K562 (cell line): ENCODE measurements around the gene DEF6. TPM values are rescaled to one million over a fixed set of nuclear protein-coding genes. Genes with fewer than 3 reads are reported as not detected.
A peak's percentile ranks its signal among the peaks of the same experiment; 100 is the strongest.

ENCODE experiments used
- ARID2 ChIP-seq: fragments of 450-650 bp; IDR thresholded peaks from 2 replicates; pipeline ENCODE4 v1.6.1; 2017; ENCODE audit warnings: antibody characterized with exemption, mild to moderate bottlenecking
- CC2D1A ChIP-seq: fragments of 450-650 bp; IDR thresholded peaks from 2 replicates; pipeline ENCODE4 v1.6.1; 2017; ENCODE audit warnings: mild to moderate bottlenecking
- CGGBP1 ChIP-seq: fragments of 250-450 bp; sonication (Bioruptor Pico); IDR thresholded peaks from 2 replicates; pipeline ENCODE4 v1.9.0; 2021; ENCODE audit warnings: mild to moderate bottlenecking
- CREB3L1 ChIP-seq: fragments of 450-650 bp; IDR thresholded peaks from 2 replicates; pipeline ENCODE4 v1.6.1; 2014; ENCODE audit warnings: low read depth, mild to moderate bottlenecking, moderate library complexity, borderline replicate concordance
- EGR1 ChIP-seq: fragments of 450-650 bp; conservative IDR thresholded peaks from 2 replicates; pipeline ENCODE4 v1.6.1; 2017; ENCODE audit warnings: mild to moderate bottlenecking
- EHMT2 ChIP-seq: fragments of 450-650 bp; IDR thresholded peaks from 2 replicates; pipeline ENCODE4 v1.6.1; 2018; ENCODE audit warnings: antibody characterized with exemption
- FOS ChIP-seq: IDR thresholded peaks from 3 replicates; pipeline ENCODE4 v1.6.1; 2011; ENCODE audit not compliant: insufficient read length; ENCODE audit errors: extremely low read depth
- FOXA1 ChIP-seq: fragments of 450-650 bp; IDR thresholded peaks from 2 replicates; pipeline ENCODE4 v1.6.1; 2016; ENCODE audit warnings: mild to moderate bottlenecking, borderline replicate concordance
- FOXP1 ChIP-seq: sonication (generic); formaldehyde crosslinking; IDR thresholded peaks from 2 replicates; pipeline ENCODE4 v1.8.0; 2022; ENCODE audit warnings: mild to moderate bottlenecking, missing genetic modification reagents
- GABPA ChIP-seq: fragments of 200-800 bp; sonication (Bioruptor generic); conservative IDR thresholded peaks from 2 replicates; pipeline ENCODE4 v1.6.1; 2016; ENCODE audit warnings: low read depth, missing genetic modification characterization, missing compliant biosample characterization
- HNRNPK ChIP-seq: fragments of 200-400 bp; formaldehyde crosslinking; IDR thresholded peaks from one replicate; pipeline ENCODE4 v1.6.1; 2018; ENCODE audit warnings: mild to moderate bottlenecking, low read depth, low read length; ENCODE audit not compliant: poor library complexity, severe bottlenecking
- ILF3 ChIP-seq: fragments of 450-650 bp; IDR thresholded peaks from 2 replicates; pipeline ENCODE4 v1.6.1; 2018; ENCODE audit warnings: antibody characterized with exemption, mild to moderate bottlenecking, moderate library complexity, borderline replicate concordance
- KDM2B ChIP-seq: fragments of 250-450 bp; sonication (Bioruptor Pico); IDR thresholded peaks from 2 replicates; pipeline ENCODE4 v1.8.0; 2021; ENCODE audit warnings: mild to moderate bottlenecking, moderate library complexity
- L3MBTL2 ChIP-seq: fragments of 450-650 bp; IDR thresholded peaks from 2 replicates; pipeline ENCODE4 v1.6.1; 2016; ENCODE audit warnings: mild to moderate bottlenecking, moderate library complexity
- MYNN ChIP-seq, 2 experiments: sonication (generic); formaldehyde crosslinking in 1 of 2; IDR thresholded peaks; 2 replicates each; pipeline versions ENCODE4 v1.5.0 to v1.6.1; 2016 to 2020; ENCODE audit warnings: antibody characterized with exemption in 1 of 2, missing genetic modification reagents in 1 of 2
- PHF8 ChIP-seq: fragments of 200-600 bp; sonication (generic); IDR thresholded peaks from 2 replicates; pipeline ENCODE4 v1.6.1; 2012; ENCODE audit warnings: mixed run types, mild to moderate bottlenecking, inconsistent platforms, low read length, moderate library complexity, borderline replicate concordance
- SMAD4 ChIP-seq: fragments of 250-450 bp; sonication (Bioruptor Pico); conservative IDR thresholded peaks from 2 replicates; pipeline ENCODE4 v1.8.0; 2021; ENCODE audit warnings: inconsistent platforms, mild to moderate bottlenecking, moderate library complexity
- SP1 ChIP-seq: sonication (generic); formaldehyde crosslinking; IDR thresholded peaks from 2 replicates; pipeline ENCODE4 v1.8.1; 2022; ENCODE audit warnings: mild to moderate bottlenecking, missing genetic modification reagents
- STAG1 ChIP-seq: sonication (generic); formaldehyde crosslinking; IDR thresholded peaks from 2 replicates; pipeline ENCODE4 v1.5.0; 2020; ENCODE audit warnings: missing genetic modification reagents, borderline replicate concordance
- SUPT5H ChIP-seq: fragments of 450-650 bp; IDR thresholded peaks from 2 replicates; pipeline ENCODE4 v1.6.1; 2016
- VEZF1 ChIP-seq: fragments of 200-800 bp; sonication (Bioruptor generic); IDR thresholded peaks from 2 replicates; pipeline ENCODE4 v1.6.1; 2017; ENCODE audit warnings: missing genetic modification characterization, missing compliant biosample characterization
- ZBTB1 ChIP-seq: sonication (generic); formaldehyde crosslinking; IDR thresholded peaks from 2 replicates; pipeline ENCODE4 v1.8.1; 2023; ENCODE audit warnings: missing genetic modification reagents, low read depth, mild to moderate bottlenecking, borderline replicate concordance
- ZNF263 ChIP-seq: sonication (generic); formaldehyde crosslinking; IDR thresholded peaks from 2 replicates; pipeline ENCODE4 v1.8.0; 2022; ENCODE audit warnings: mild to moderate bottlenecking, missing genetic modification reagents, borderline replicate concordance
- ZNF449 ChIP-seq: fragments of 250-450 bp; sonication (Bioruptor Pico); IDR thresholded peaks from 2 replicates; pipeline ENCODE4 v1.8.0; 2022; ENCODE audit warnings: moderate library complexity, mild to moderate bottlenecking, inconsistent platforms
- polyA plus RNA-seq, 8 experiments: library from polyadenylated mRNA; depleted of rRNA in 4 of 8; stranded (reverse) in 5 of 8; unstranded in 3 of 8; fragments of >200 nt; fragmentation: Nextera tagmentation in 2 of 8; fragmentation: Illumina TruSeq in 1 of 8; extraction: Ambion mirVana in 2 of 8; extraction: Trizol in 1 of 8; gene quantifications; 2 replicates each; pipeline versions ENCODE4 v1.2.1 to v1.2.3, GENCODE V29; 2011 to 2014; ENCODE audit warnings: inconsistent platforms in 1 of 8, missing spikeins in 1 of 8
- total RNA-seq, 7 experiments: library from RNA; depleted of rRNA in 6 of 7; stranded (reverse); fragments of >200 nt in 6 of 7; fragmentation: Illumina TruSeq in 2 of 7; extraction: Trizol in 2 of 7; gene quantifications; 2 replicates each; pipeline versions ENCODE4 v1.2.1 to v1.2.3, GENCODE V29; 2011 to 2021; ENCODE audit warnings: low replicate concordance in 1 of 7

Gene DEF6
- total and polyA plus RNA-seq, 9 of the 15 experiments (the other 6 are each of a cell fraction or from before 2014, with no cell fraction given), result 1.3 to 44.6 (median 22.7) TPM

GRCh38 chr6:35342258-35343091, 44.9 kb downstream of the DEF6 start, which contains the start of gene PPARD (continued):
- TF ChIP-seq SUPT5H, result peak; percentile 28
- no peak for TF ChIP-seq ILF3
- TF ChIP-seq STAG1 (CRISPR knock-in tag), result peak; percentile 91
- peak; percentile 3 for TF ChIP-seq FOS
- 0 out of 2 replicates have a peak, but pooled peaks have one; percentile 58 for TF ChIP-seq MYNN (IDR thresholded peaks at IDR 0.05)
- TF ChIP-seq MYNN (CRISPR knock-in tag; IDR thresholded peaks at IDR 0.05), result no peak
- TF ChIP-seq PHF8, result peak; percentile 77; the same call in 1 of the 2 replicates
- TF ChIP-seq CGGBP1 (CRISPR knock-in tag), result no peak
- TF ChIP-seq FOXA1, result no peak
- TF ChIP-seq L3MBTL2, result peak; percentile 56; the same call in 1 of the 2 replicates
- peak; percentile 92 for TF ChIP-seq CC2D1A
- peak; percentile 51; the same call in 1 of the 2 replicates for TF ChIP-seq ZNF263 (CRISPR knock-in tag)
- peak; percentile 97 for TF ChIP-seq EGR1
- 0 out of 2 replicates have a peak, but pooled peaks have one; percentile 22 for TF ChIP-seq ZBTB1
- peak; percentile 33; the same call in 1 of the 2 replicates for TF ChIP-seq FOXP1
- peak; percentile 84 for TF ChIP-seq VEZF1 (CRISPR knock-in tag)
- no peak for TF ChIP-seq EHMT2
- TF ChIP-seq CREB3L1, result 0 out of 2 replicates have a peak, but pooled peaks have one; percentile 9
- TF ChIP-seq ARID2, result peak; percentile 100
- no peak for TF ChIP-seq ZNF449
- peak; percentile 99 for TF ChIP-seq SP1 (CRISPR knock-in tag)
- TF ChIP-seq KDM2B (CRISPR knock-in tag), result peak; percentile 86; the same call in 1 of the 2 replicates
- peak; percentile 27 for TF ChIP-seq HNRNPK
- TF ChIP-seq GABPA (tag), result peak; percentile 68
- TF ChIP-seq SMAD4 (CRISPR knock-in tag), result peak; percentile 32; the same call in 1 of the 2 replicates
